Activated T-cell treated with anti-CD3 and anti-CD28 coated beads, Interleukin-2, amount 50 U/mL, for 72 hours (primary cell): Measurements from ENCODE around the gene PHKA2. TPM values are rescaled to one million over a fixed set of nuclear protein-coding genes. Genes with fewer than 3 reads are reported as not detected.
"Not testable (repeated sequence)": the region's sequence is repeated elsewhere in the genome, so short reads cannot be mapped to it uniquely, and the experiment has no call there.

Experiments
- ATAC-seq, 2 donors: fragments of 150-1000 bp; cut with Tn5 transposase; replicated peaks in 1 of 2; 2 replicates each; pipeline ENCODE4 v1.10.0; 2021; ENCODE audit warnings: moderate library complexity in 2 of 2, mild to moderate bottlenecking in 1 of 2
- DNase-seq, 2 donors: peaks; one replicate each; pipeline ENCODE4 v3.0.0; 2021 to 2022; ENCODE audit warnings: mixed read lengths in 1 of 2
- H3K27ac Mint-ChIP-seq: one replicate; pipeline ENCODE4 v1.8.0; 2022; ENCODE audit warnings: mild to moderate bottlenecking, moderate library complexity, mixed read lengths
- H3K27me3 Mint-ChIP-seq: one replicate; pipeline ENCODE4 v1.8.0; 2022; ENCODE audit warnings: low read depth, mixed read lengths
- H3K36me3 Mint-ChIP-seq, 2 donors: one replicate each; pipeline ENCODE4 v1.8.0; 2022; ENCODE audit warnings: mixed read lengths in 2 of 2, mild to moderate bottlenecking in 1 of 2; ENCODE audit not compliant: insufficient read depth in 2 of 2
- H3K4me1 Mint-ChIP-seq: one replicate; pipeline ENCODE4 v1.8.0; 2022; ENCODE audit warnings: low read depth, mixed read lengths
- H3K4me3 Mint-ChIP-seq, 2 donors: one replicate each; pipeline ENCODE4 v1.8.0; 2022; ENCODE audit warnings: mild to moderate bottlenecking in 2 of 2, mixed read lengths in 2 of 2, moderate library complexity in 2 of 2
- H3K9me3 Mint-ChIP-seq, 2 donors: one replicate each; pipeline ENCODE4 v1.8.0; 2022; ENCODE audit warnings: mixed read lengths in 2 of 2
- total RNA-seq, 2 donors: library from RNA; stranded (reverse); gene quantifications; one replicate each; pipeline ENCODE4 v1.2.3, GENCODE V29; 2022

The PHKA2 gene
- total RNA-seq, 2 donors from 2014 or later: 27.2 to 30.3 TPM

DNA sequence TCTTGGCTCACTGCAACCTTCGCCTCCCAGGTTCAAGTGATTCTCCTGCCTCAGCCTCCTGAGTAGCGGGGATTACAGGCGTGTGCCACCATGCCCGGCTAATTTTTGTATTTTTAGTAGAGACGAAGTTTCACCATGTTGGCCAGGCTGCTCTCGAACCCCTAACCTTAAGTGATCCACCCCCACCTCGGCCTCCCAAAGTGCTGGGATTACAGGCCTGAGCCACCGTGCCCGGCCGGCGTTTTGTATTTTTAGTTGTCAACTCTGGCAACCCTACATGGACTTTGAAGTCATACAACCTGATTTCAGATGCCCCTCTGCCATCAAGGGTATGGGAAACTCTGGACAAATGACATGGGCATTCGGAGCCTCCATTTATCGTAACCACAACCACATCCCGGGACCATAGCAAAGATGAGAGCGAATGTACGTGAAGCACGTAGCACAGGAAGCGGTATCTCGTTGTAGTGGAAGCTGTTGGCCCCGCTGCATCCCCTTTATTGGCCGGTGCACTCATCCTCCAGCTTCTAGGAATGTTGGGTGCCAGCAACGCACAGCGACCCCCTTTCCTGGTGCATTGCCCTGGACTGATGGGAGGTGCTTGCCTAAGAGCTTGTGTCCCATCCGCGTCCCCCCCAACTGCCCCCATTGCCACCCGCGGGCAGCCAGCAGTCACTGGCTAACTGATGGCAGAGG lies 109.2 kb downstream of the PHKA2 start:
- peaks cover 10% of the 10 kb centered on the region for H3K4me1 Mint-ChIP-seq
- no peak overlapping the region for H3K27ac Mint-ChIP-seq
- DNase-seq (no peak), ATAC-seq (no peak)
- peaks cover 16% of the 10 kb centered on the region for H3K27me3 Mint-ChIP-seq
- no peaks in the 10 kb centered on the region for H3K36me3 Mint-ChIP-seq
- H3K4me3 Mint-ChIP-seq: no peak overlapping the region
- H3K9me3 Mint-ChIP-seq: no peaks in the 10 kb centered on the region

DNA sequence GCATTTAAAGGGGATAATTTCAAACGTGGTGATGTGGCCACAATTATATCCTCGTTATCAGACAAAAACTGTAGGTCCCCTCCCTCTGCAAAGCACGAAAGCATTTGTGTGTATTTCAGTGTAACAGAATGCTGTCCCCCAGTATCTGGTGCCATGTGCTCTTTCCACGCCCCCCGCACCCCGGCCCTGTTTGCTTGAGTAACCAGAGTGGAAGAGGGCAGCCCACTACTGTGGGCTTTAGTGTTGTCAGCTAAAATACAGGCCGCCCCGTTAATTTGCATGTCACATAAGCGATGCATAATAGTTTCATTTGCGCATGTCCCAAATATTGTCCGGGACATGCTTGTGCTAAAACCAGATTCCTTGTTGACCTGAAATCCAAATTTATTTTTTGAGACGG lies 110.1 kb downstream of the PHKA2 start:
- DNase-seq: no peak
- H3K36me3 Mint-ChIP-seq: no peaks in the 10 kb centered on the region
- peaks cover 10% of the 10 kb centered on the region for H3K4me1 Mint-ChIP-seq

DNA sequence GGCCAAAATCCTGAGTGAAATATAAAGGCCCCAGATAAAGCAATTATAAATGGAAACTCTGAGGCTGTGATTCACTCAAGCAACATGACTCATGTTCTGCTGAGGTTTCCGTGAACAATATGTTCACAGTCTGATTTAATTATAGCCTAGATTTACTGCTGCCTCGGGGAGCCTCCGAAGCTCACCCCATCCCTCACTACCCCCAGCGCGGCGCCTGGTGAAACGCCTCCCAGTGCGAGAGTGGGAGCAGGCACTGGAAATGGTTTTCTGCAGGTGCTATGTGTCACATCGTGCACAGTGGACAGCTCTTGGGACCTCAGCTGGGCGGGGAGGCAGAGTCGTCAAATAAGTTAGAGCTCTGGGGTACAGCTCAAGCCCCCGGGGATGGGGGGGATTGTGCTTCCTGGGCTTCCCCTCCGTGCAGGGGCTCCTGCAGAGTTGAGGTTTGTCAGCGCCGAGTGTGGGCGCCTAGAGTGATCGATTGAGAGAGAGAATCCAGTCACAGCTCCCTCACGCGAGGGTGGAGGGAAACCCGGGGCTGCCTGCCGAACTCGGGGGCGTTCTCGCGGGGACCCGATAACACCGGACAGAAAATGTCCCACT lies 110.6 kb downstream of the PHKA2 start:
- Mint-ChIP-seq H3K27ac (no peak overlapping the region), H3K4me3 (peak overlapping the region; percentile 40 to 69), H3K9me3 (no peaks in the 10 kb centered on the region), H3K27me3 (peaks cover 10% of the 10 kb centered on the region), H3K36me3 (no peaks in the 10 kb centered on the region), H3K4me1 (peaks cover 10% of the 10 kb centered on the region)
- ATAC-seq (peak; percentile 82 to 90), DNase-seq (no peak)

More for the DNA sequence above, 110.1 kb downstream of the PHKA2 start:
- Mint-ChIP-seq H3K9me3 (no peaks in the 10 kb centered on the region), H3K4me3 (no peak overlapping the region), H3K27me3 (peaks cover 14% of the 10 kb centered on the region), H3K27ac (no peak overlapping the region)
- no peak for ATAC-seq

DNA sequence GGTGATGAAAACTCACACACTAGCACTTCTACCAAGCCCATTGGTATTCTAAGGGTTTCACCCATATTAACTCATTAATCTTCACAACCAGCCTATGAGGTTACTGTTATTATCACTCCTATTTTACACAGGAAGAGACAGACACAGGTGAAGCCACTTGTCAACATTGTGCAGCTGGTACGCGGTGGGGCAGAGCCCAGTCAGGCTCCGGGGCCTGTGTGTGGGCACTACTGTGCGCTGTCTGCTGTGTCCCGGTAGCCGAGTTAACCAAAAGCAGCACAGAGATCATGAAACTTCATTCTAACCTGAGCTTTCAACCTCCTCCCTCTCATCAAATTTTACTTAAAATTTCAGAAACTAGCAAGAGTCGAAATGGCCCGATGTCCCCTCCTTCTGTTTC lies 111.3 kb downstream of the PHKA2 start:
- H3K9me3 Mint-ChIP-seq: no peaks in the 10 kb centered on the region

DNA sequence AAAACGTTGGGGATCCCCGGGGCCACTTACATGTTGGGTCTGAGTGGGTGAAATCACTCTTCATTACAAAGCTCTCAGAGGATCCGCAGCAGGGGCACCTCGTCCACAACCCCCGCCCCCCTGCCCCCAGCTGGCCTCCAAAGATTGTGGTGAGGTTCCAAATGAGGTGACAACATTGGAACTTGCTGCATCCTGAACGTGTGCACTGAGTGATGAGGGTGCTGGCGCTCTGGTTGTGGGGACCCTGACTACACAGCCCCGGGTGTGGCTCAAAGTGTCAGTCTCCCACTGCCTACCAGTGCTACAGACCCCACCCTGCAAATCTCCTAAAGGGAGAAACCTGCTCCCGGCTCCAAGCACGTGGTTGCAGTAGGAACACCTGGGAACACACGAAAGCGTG lies 111.9 kb downstream of the PHKA2 start:
- Mint-ChIP-seq H3K36me3 (no peaks in the 10 kb centered on the region), H3K9me3 (no peaks in the 10 kb centered on the region), H3K27me3 (peaks cover 10% of the 10 kb centered on the region), H3K27ac (no peak overlapping the region), H3K4me3 (no peak overlapping the region), H3K4me1 (peaks cover 10% of the 10 kb centered on the region)
- no peak for ATAC-seq
- no peak for DNase-seq

More for the DNA sequence above, 111.3 kb downstream of the PHKA2 start:
- ATAC-seq: no peak
- Mint-ChIP-seq H3K27me3 (peaks cover 10% of the 10 kb centered on the region), H3K27ac (no peak overlapping the region), H3K4me1 (peaks cover 10% of the 10 kb centered on the region), H3K4me3 (peak overlapping the region in 1 of 2 donors; percentile 69), H3K36me3 (no peaks in the 10 kb centered on the region)
- DNase-seq: no peak

DNA sequence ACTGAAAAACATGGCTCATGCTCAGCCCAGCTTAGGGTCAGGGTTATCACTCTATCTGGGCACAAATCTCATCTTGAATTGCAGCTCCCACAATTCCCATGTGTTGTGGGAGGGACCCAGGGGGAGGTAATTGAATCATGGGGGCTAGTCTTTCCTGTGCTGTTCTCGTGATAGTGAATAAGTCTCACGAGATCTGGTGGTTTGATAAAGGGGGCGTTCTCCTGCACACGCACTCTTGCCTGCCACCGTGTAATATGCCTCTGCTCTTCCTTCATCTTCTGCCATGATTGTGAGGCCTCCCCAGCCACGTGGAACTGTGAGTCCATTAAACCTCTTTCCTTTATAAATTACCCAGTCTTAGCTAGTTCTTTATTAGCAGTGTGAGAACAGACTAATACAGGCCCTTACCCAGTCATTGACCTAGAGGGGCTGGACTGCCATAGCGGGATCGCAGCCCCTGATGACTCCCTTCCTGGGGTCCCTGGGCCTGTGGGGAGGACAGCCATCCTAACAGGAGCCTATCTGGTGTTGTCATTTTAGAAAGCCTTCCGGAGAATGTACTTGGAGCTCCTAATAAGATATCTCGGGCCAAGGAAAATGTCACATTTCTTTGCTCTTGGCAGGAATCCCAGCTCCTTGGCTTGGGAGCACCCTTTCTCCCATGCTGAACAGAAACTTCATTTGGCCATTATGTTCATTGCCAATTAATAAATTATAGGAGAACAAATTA lies 112.6 kb downstream of the PHKA2 start:
- H3K9me3 Mint-ChIP-seq: no peaks in the 10 kb centered on the region
- no peak overlapping the region for H3K4me3 Mint-ChIP-seq
- H3K27me3 Mint-ChIP-seq: peaks cover 10% of the 10 kb centered on the region
- no peaks in the 10 kb centered on the region for H3K36me3 Mint-ChIP-seq
- DNase-seq (no peak), ATAC-seq (no peak)
- H3K27ac Mint-ChIP-seq: no peak overlapping the region
- peaks cover 10% of the 10 kb centered on the region for H3K4me1 Mint-ChIP-seq

DNA sequence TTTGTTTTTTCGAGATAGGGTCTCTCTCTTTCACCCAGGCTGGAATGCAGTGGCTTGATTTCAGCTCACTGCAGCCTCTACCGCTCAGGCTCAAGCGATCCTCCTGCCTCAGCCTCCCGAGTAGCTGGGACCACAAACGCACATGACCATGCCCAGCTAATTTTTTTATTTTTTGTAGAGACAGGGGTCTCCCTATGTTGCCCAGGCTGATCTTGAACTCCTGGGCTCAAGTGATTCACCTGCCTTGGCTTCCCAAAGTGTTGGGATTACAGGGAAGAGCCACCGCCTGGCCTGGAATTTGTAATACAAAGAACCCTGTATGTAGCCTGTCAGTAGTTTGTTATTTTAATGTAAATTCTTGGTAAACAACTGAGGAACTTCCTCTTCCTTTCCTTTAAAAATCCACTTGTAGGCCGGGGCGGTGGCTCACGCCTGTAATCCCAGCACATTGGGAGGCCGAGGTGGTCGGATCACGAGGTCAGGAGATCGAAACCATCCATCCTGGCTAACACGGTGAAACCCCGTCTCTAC lies 119.5 kb downstream of the PHKA2 start:
- ATAC-seq (no peak), DNase-seq (no peak)
- H3K27ac Mint-ChIP-seq: no peak overlapping the region
- no peaks in the 10 kb centered on the region for H3K4me1 Mint-ChIP-seq
- H3K9me3 Mint-ChIP-seq: peaks cover 0 to 2% of the 10 kb centered on the region in 2 donors
- H3K36me3 Mint-ChIP-seq: no peaks in the 10 kb centered on the region
- H3K27me3 Mint-ChIP-seq: no peaks in the 10 kb centered on the region
- no peak overlapping the region for H3K4me3 Mint-ChIP-seq

DNA sequence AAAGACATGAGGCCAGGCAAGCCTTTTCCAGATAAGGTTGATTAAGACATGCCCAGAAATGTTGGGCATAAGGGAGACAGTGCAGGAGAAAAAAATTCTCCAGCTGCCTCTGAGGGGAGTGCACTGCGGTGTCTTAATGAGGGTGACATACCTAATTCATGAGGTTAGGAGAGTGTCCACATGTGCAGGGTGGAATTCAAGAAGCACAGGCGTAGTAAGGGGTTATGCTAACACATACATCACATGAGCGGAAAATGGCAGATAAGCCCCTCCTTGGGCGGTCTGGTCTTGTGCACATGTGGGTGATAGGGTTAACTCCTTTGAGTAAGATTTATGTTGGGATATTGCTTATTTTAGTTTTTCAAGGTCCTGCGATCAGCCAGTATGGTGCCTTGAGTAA lies 122.4 kb downstream of the PHKA2 start:
- H3K27ac Mint-ChIP-seq: no peak overlapping the region
- H3K9me3 Mint-ChIP-seq: peaks cover 0 to 5% of the 10 kb centered on the region in 2 donors
- H3K36me3 Mint-ChIP-seq: no peaks in the 10 kb centered on the region
- H3K4me1 Mint-ChIP-seq: peaks cover 4% of the 10 kb centered on the region
- ATAC-seq: no peak
- no peak for DNase-seq
- H3K27me3 Mint-ChIP-seq: no peaks in the 10 kb centered on the region
- no peak overlapping the region for H3K4me3 Mint-ChIP-seq

DNA sequence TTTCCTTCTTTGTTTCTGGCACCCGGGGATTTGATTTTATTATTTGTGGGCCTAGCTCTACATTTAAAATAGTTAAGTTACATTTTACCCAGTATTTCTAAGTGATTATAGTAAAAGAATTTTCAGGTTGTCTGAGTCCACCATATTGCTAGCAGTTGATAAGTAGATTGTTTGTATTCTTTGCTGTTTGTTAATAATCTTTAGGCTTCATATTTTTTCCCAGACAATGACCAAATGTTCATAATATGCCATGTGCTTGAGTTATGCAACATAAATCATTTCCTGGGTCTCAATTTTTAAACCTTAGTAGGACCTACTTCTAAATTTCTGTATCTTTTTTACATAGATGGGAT lies 127.3 kb downstream of the PHKA2 start:
- Mint-ChIP-seq H3K9me3 (peaks cover 0 to 5% of the 10 kb centered on the region in 2 donors), H3K27ac (no peak overlapping the region), H3K27me3 (peaks cover 8% of the 10 kb centered on the region), H3K4me3 (no peak overlapping the region), H3K36me3 (no peaks in the 10 kb centered on the region), H3K4me1 (peaks cover 33% of the 10 kb centered on the region)
- no peak for ATAC-seq
- DNase-seq: no peak

DNA sequence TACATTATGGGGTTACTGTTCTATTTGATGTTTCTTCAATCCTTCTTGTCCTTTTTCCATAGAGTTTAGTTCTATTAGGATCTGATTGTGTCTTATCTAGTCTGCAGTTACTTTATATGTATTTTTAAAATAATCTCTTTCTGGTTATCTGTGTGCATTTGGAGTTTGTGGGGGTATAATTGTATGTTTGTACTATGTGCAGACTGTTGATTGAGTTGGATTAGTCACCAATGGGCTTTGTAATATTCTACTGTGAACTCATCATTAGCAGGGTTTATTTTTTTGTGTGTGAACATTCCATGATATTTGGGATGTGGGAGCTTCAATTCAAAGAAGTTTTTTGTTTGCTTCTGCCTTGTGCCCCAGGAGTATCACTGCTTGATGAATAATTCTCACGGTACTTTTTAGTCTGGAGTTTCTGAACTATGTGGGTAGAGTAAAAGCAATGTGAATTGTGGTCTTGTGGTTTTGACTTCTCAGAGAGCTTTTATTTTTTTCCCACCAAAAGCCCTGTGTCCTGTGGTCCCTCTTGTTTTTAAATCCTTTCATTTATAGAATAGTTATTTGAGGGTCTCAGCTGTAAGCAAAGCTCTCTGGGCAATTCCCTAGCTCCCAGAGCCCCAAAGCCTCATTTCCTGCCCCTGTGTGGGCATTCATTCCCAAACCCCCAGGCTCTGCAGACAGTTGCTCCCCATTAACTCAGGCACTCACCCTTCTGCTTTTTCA lies 127.8 kb downstream of the PHKA2 start:
- Mint-ChIP-seq H3K9me3 (peaks cover 0 to 5% of the 10 kb centered on the region in 2 donors), H3K27ac (peak overlapping the region; percentile 66), H3K4me3 (no peak overlapping the region), H3K4me1 (peaks cover 33% of the 10 kb centered on the region), H3K27me3 (peaks cover 8% of the 10 kb centered on the region), H3K36me3 (no peaks in the 10 kb centered on the region)
- ATAC-seq (peak; percentile 36 to 70), DNase-seq (no peak)

DNA sequence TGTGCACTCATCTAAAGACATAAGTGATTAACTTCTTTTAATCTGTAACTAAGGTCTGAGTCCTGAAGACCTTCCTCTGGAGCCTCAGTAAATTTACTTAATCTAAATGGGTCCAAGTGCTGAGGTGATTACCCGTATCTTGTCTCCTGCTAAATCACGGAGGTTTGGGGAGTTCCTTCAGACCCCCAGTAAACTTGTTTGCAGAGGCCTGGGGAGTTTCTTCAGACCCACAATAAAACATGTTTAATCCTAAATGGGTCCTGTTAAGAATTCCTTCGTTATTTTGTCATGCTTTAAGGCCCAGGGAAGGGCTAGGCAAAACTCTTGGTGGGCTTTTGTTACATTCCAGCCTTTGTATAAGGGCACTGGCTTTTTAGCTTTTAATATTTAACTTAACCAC lies 136.0 kb downstream of the PHKA2 start:
- not testable (repeated sequence) for ATAC-seq, H3K27me3 Mint-ChIP-seq, H3K4me1 Mint-ChIP-seq

More for the DNA sequence above, 136.0 kb downstream of the PHKA2 start:
- not testable (repeated sequence) for H3K27ac Mint-ChIP-seq, H3K4me3 Mint-ChIP-seq, H3K36me3 Mint-ChIP-seq, DNase-seq, H3K9me3 Mint-ChIP-seq
